Fibroblast of villous mesenchyme (primary cell): Measurements from ENCODE around the gene ZFYVE9. TPM values are rescaled to one million over a fixed set of nuclear protein-coding genes. Genes with fewer than 3 reads are reported as not detected.
"Not testable (repeated sequence)": the region's sequence is repeated elsewhere in the genome, so short reads cannot be mapped to it uniquely, and the experiment has no call there.

Experiments
- DNase-seq: peaks from one replicate; pipeline ENCODE4 v3.0.0-alpha.2; 2010; ENCODE audit warnings: low read depth
- H3K4me3 ChIP-seq: 2 replicates; pipeline ENCODE4 v1.5.1; 2011; ENCODE audit warnings: low read depth, mild to moderate bottlenecking, low read length
- total RNA-seq: library from RNA; depleted of rRNA; stranded (reverse); fragments of >200 nt; gene quantifications from 2 replicates; pipeline ENCODE4 v1.2.3, GENCODE V29; 2012
- TF ChIP-seq, protein P1 (sequence below): IDR thresholded peaks from 2 replicates; pipeline ENCODE4 v1.5.1; 2012; ENCODE audit warnings: low read depth, mild to moderate bottlenecking, low read length; ENCODE audit not compliant: insufficient read depth

The ZFYVE9 gene
- total RNA-seq, 1 donor: 41.9 TPM

DNA sequence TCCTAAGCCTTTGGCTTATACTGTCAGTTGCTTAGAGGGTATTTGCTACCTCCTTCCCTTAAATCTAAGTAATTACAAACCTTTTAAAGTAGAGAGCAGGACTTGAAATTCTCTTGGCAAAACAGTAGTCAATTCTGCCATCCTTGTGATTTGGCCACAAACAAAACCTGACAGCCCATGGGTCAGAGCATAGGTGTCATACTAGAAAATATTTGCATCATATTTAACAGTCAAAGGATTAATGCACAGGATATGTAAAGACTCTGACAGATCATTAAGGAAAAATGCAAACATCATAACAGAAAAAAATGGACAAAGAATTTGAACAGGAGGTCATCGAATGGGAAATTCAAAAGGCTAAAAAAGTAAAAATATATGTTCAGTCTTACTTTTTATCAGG is 50.5 kb downstream of the ZFYVE9 start:
- H3K4me3 ChIP-seq: no peak overlapping the region
- no peak for DNase-seq
- TF ChIP-seq, protein P1, sequence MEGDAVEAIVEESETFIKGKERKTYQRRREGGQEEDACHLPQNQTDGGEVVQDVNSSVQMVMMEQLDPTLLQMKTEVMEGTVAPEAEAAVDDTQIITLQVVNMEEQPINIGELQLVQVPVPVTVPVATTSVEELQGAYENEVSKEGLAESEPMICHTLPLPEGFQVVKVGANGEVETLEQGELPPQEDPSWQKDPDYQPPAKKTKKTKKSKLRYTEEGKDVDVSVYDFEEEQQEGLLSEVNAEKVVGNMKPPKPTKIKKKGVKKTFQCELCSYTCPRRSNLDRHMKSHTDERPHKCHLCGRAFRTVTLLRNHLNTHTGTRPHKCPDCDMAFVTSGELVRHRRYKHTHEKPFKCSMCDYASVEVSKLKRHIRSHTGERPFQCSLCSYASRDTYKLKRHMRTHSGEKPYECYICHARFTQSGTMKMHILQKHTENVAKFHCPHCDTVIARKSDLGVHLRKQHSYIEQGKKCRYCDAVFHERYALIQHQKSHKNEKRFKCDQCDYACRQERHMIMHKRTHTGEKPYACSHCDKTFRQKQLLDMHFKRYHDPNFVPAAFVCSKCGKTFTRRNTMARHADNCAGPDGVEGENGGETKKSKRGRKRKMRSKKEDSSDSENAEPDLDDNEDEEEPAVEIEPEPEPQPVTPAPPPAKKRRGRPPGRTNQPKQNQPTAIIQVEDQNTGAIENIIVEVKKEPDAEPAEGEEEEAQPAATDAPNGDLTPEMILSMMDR: no peak

DNA sequence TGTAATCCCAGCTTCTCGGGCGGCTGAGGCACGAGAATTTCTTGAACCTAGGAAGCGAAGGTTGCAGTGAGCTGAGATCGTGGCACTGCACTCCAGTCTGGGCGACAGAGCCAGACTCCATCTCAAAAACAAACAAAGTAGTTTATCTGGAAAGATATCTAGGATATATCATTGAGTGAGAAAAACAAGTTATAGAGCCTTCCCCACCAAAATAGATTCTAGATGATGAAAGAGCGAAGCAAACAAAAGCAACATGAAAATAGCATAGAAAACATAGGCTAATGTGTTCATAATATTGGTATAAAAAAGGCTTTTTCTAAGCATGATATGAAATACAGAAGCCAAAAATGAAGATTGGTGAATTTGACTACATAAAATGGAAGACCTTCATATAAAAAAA is 52.1 kb downstream of the ZFYVE9 start:
- TF ChIP-seq, protein P1: no peak
- no peak overlapping the region for H3K4me3 ChIP-seq
- no peak for DNase-seq

DNA sequence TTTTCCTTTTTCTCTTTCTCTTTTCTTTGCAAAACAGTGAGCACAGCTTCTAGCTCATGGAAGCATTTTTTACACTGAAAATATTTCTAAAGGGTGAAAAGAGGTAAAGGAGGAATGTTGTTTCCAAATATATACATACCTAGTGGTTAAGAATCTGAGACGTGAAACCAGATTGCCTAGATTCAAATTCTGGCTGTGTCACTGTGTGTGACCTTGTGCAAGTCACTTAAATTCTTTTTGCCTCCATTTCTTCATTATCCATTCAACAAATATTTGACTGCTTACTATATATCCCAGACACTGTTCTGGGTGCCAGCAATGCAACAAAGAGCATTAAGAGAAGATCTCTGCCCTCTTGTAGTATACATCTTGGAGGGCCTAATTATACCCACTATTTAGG is 53.3 kb downstream of the ZFYVE9 start:
- TF ChIP-seq, protein P1: no peak
- peak; percentile 29 for DNase-seq
- H3K4me3 ChIP-seq: no peak overlapping the region

DNA sequence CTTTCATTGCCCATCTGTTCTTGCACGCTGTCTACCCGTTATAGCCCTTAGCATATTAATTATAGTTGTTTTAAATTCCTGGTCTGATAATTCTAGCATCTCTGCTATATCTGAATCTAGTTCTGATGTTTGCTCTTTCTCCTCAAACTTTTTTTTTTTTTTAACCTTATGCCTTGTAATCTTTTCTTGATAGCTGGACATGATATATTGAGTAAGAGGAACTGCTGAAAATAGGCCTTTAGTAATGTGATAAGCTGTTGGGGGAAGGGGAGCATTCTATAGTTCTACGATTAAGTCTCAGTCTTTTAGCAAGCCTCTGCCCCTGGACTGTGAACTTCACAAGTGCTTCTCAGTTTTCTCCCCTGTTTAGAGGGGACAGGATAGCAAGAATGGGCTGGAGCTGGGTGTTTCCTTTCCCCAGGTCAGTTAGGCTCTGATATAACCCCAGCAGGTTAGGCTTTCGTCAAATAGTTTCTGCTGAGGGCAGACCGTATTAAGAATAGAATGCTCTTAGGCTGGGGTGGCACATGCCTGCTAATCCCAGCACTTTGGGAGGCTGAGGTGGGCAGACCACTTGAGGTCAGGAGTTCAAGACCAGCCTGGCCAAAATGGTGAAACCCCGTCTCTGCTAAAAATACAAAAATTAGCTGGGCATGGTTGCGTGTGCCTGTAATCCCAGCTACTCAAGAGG is 62.2 kb downstream of the ZFYVE9 start:
- DNase-seq: no peak
- TF ChIP-seq, protein P1: no peak
- H3K4me3 ChIP-seq: no peak overlapping the region

DNA sequence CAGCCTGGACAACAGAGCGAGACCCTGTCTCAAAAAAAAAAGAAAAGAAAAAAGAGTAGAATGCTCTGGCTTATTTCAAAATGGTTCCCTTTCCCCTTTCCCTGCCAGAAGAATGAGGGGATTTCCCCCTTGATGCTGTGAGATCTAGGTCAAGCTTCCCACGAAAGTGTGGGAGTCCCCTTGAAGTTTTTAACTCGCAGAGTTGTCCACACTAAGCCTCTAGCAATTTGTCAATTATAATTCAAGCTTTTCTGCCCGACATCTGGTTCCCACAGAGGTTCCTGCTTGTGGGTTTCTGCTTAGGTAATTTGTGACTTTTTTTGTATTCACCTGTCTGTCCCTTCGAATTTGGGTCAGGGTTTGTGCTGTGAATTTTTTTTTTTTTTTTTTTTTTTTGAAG is 62.8 kb downstream of the ZFYVE9 start:
- no peak for DNase-seq
- H3K4me3 ChIP-seq: no peak overlapping the region
- TF ChIP-seq, protein P1: no peak

DNA sequence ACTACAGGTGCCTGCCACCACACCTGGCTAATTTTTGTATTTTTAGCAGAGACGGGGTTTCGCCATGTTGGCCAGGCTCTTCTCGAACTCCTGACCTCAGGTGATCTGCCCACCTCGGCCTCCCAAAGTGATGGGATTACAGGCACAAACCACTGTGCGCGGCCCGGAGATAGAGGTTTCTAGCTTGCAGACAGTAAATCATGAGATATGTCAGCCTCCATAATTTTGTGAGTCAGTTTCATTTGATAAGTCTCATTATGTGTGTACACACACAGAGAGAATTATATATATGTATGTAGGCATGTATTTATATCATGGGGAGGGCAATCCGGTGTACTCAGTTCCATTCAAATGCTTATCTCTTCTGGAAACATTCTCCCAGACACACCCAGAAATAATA is 64.8 kb downstream of the ZFYVE9 start:
- not testable (repeated sequence) for DNase-seq, H3K4me3 ChIP-seq

DNA sequence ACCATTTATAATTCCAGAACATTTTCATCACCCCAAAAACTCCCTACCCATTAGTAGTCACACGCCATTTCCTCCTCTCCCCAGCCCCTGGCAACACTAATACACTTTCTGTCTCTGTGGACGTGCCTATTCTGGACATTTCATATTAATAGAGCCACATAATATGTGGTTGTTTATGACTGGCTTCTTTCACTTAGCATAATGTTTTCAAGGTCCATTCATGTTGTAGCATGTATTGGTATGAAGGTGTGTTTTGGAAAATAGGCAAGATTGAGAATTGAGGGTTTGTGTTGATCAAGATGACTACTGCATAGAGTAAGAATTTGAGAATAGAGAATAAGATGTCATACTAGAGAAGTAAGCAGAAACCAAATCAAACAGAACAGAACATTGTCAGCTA is 67.5 kb downstream of the ZFYVE9 start:
- DNase-seq: no peak
- no peak overlapping the region for H3K4me3 ChIP-seq
- TF ChIP-seq, protein P1: no peak
